ENCODE measurements around the gene GOLM1.

The GOLM1 gene

DNA sequence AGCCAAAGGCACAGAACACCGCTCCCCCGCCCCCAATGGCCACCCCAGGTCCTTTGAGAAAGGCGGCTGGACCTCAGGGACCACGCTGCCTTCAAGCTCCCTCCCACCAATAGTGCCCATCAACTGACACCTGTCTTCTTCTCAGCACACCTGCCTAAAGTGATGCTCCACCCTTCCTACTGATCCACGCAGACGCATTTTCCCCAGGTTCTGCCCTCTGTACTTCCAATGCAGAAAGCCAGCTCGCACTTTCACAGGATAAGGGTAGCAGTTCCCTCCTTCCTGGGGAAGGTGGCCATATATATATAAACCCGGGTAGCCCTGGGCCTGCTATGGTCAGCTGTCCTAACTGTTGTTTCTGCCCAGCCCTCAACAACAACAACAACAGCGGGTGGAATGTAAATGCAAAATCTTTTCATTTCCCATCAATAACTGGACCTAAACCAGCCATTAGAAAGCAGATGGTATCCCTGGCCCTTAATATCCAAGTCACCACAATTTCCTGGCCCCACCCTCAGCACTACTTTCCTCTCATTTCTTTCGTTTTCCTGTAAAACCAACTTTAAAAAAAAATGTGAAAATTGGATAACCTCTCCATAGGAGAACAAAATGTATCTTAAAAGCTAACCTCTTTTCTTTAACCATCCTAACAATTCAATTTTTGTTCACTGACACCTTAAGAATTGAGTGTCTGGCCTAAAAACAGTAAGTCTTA, 1.7 kb downstream of the GOLM1 start:
- ATAC-seq: no peak
- TF ChIP-seq, protein P1, sequence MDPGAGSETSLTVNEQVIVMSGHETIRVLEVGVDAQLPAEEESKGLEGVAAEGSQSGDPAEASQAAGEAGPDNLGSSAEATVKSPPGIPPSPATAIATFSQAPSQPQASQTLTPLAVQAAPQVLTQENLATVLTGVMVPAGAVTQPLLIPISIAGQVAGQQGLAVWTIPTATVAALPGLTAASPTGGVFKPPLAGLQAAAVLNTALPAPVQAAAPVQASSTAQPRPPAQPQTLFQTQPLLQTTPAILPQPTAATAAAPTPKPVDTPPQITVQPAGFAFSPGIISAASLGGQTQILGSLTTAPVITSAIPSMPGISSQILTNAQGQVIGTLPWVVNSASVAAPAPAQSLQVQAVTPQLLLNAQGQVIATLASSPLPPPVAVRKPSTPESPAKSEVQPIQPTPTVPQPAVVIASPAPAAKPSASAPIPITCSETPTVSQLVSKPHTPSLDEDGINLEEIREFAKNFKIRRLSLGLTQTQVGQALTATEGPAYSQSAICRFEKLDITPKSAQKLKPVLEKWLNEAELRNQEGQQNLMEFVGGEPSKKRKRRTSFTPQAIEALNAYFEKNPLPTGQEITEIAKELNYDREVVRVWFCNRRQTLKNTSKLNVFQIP (CRISPR knock-in tag; IDR thresholded peaks at IDR 0.05; ENCODE audit: borderline replicate concordance, low read depth): no peak
- TF ChIP-seq CSDC2 (CRISPR knock-in tag; IDR thresholded peaks at IDR 0.05) (no peak), ARNTL (CRISPR knock-in tag; IDR thresholded peaks at IDR 0.05; ENCODE audit: borderline replicate concordance, low read depth) (no peak), RARB (CRISPR knock-in tag; IDR thresholded peaks at IDR 0.05) (no peak), ZFP30 (CRISPR knock-in tag; IDR thresholded peaks at IDR 0.05) (no peak), ZNF565 (CRISPR knock-in tag; conservative IDR thresholded peaks at IDR 0.05; ENCODE audit: low read depth) (no peak), ISL1 (CRISPR knock-in tag; IDR thresholded peaks at IDR 0.05) (no peak), OSR1 (CRISPR knock-in tag; IDR thresholded peaks at IDR 0.05) (no peak), ZNF8 (CRISPR knock-in tag; IDR thresholded peaks at IDR 0.05) (no peak)
- TF ChIP-seq, protein P2, sequence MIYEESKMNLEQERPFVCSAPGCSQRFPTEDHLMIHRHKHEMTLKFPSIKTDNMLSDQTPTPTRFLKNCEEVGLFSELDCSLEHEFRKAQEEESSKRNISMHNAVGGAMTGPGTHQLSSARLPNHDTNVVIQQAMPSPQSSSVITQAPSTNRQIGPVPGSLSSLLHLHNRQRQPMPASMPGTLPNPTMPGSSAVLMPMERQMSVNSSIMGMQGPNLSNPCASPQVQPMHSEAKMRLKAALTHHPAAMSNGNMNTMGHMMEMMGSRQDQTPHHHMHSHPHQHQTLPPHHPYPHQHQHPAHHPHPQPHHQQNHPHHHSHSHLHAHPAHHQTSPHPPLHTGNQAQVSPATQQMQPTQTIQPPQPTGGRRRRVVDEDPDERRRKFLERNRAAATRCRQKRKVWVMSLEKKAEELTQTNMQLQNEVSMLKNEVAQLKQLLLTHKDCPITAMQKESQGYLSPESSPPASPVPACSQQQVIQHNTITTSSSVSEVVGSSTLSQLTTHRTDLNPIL (CRISPR knock-in tag; IDR thresholded peaks at IDR 0.05; ENCODE audit: low read depth): no peak

DNA sequence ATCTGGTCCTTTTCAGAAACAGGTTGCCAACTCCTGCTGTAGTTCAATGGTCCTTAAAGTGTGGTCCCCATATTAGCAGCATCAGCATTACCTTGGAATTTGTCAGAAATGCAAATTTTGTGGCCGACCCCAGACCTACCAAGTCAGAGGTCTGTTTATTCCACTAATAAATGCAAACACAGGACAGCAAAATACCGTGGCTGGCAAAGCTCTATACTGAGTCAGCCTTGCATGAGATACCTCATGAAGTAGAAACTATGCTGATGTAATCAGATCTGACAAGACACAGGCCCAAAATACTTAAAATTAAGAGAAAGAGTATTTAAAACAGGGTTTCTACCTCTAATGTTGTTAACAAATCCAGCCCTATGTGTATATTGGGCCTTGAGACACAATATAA, 3.0 kb downstream of the GOLM1 start:
- TF ChIP-seq ZFP3 (CRISPR knock-in tag; IDR thresholded peaks at IDR 0.05): no peak
- TF ChIP-seq, protein P2 (CRISPR knock-in tag; IDR thresholded peaks at IDR 0.05; ENCODE audit: low read depth): no peak

DNA sequence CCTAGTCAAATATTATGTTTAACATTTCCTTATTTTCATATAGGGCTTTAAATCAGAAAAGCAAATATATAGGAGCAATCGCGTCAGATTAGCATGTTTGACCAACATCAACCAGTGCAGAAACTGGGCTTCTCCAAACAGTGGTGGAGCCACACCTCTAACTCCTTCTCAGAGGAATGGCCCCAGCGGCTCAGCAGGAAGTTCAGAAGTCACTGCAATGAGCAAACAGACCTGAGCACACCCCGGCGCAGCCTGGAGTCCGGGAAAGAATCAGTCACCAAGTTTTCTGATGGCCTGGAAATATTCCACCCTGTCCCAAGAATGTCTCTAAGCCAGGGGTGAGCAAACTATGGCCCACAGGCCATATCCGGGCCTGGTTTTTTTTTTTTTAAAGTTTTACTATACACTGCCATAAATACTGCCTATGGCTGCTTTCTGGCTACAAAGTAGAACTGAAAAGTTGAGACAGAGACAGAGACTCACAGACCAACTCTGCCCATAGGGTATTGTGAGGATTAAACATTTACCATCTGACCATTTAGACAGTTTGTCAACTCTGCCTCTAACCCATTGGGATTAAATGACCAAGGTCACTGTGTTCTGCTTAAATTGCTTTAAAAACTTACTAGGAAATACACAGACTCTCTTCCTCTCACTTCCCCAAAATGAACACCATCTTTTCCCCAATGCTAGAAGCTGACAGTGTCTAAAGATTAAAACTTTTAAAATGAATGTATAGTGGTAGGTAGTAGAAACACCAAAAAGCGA, 5.4 kb downstream of the GOLM1 start:
- no peak for ATAC-seq

More for the DNA sequence above, 3.0 kb downstream of the GOLM1 start:
- 0 out of 3 replicates have a peak, but pooled peaks have one; percentile 4 for ATAC-seq

DNA sequence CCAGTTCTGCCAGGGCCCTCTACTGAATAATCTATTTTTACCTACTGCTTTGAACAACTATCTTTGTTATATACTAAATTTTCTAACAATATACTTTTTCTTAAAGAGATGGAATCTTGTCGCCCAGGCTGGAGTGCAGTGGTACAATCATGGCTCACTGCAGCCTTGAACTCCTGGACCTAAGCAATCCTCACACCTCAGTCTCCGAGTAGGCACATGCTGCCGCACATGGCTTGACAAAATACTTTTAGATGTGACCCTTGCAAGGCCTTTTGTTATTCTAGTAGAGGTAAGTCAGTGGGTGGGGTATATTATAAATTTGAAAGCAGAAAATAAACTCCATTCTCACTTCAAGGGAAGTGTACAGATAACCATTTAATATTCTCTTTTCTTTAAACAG, 7.9 kb downstream of the GOLM1 start:
- TF ChIP-seq ZFP30 (CRISPR knock-in tag; IDR thresholded peaks at IDR 0.05): no peak
- no peak for TF ChIP-seq CSDC2 (CRISPR knock-in tag; IDR thresholded peaks at IDR 0.05)
- no peak for TF ChIP-seq TOX (CRISPR knock-in tag; IDR thresholded peaks at IDR 0.05; ENCODE audit: borderline replicate concordance)
- no peak for TF ChIP-seq SNAI2 (CRISPR knock-in tag; IDR thresholded peaks at IDR 0.05)
- TF ChIP-seq TSHZ2 (CRISPR knock-in tag; IDR thresholded peaks at IDR 0.05): no peak
- no peak for ATAC-seq

More for the DNA sequence above, 5.4 kb downstream of the GOLM1 start:
- TF ChIP-seq TCF4 (CRISPR knock-in tag; IDR thresholded peaks at IDR 0.05; ENCODE audit: borderline replicate concordance) (no peak), RARB (CRISPR knock-in tag; IDR thresholded peaks at IDR 0.05) (no peak), CSDC2 (CRISPR knock-in tag; IDR thresholded peaks at IDR 0.05) (no peak), ESRRG (CRISPR knock-in tag; IDR thresholded peaks at IDR 0.05) (no peak), ZFP3 (CRISPR knock-in tag; IDR thresholded peaks at IDR 0.05) (no peak), ARNTL (CRISPR knock-in tag; IDR thresholded peaks at IDR 0.05; ENCODE audit: borderline replicate concordance, low read depth) (no peak), OSR1 (CRISPR knock-in tag; IDR thresholded peaks at IDR 0.05) (no peak), ZNF70 (CRISPR knock-in tag; IDR thresholded peaks at IDR 0.05) (no peak), TOX (CRISPR knock-in tag; IDR thresholded peaks at IDR 0.05; ENCODE audit: borderline replicate concordance) (no peak), ISL1 (CRISPR knock-in tag; IDR thresholded peaks at IDR 0.05) (no peak)
- TF ChIP-seq, protein P3, sequence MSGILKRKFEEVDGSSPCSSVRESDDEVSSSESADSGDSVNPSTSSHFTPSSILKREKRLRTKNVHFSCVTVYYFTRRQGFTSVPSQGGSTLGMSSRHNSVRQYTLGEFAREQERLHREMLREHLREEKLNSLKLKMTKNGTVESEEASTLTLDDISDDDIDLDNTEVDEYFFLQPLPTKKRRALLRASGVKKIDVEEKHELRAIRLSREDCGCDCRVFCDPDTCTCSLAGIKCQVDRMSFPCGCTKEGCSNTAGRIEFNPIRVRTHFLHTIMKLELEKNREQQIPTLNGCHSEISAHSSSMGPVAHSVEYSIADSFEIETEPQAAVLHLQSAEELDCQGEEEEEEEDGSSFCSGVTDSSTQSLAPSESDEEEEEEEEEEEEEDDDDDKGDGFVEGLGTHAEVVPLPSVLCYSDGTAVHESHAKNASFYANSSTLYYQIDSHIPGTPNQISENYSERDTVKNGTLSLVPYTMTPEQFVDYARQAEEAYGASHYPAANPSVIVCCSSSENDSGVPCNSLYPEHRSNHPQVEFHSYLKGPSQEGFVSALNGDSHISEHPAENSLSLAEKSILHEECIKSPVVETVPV (CRISPR knock-in tag; IDR thresholded peaks at IDR 0.05): no peak

Data from SK-N-SH treated with all-trans-retinoic acid at 6 μM for 48 hours (cell line).